K562 (cell line): ENCODE measurements around the gene MATR3. TPM values are rescaled to one million over a fixed set of nuclear protein-coding genes. Genes with fewer than 3 reads are reported as not detected.

ENCODE experiments used
- ARID3A ChIP-seq: IDR thresholded peaks from 2 replicates; pipeline ENCODE4 v1.6.1; 2012; ENCODE audit warnings: low read depth, low read length, improper control_type of control experiment, borderline replicate concordance
- BHLHE40 ChIP-seq: IDR thresholded peaks from 2 replicates; pipeline ENCODE4 v1.6.1; 2011; ENCODE audit warnings: low read length, improper control_type of control experiment
- CBX5 ChIP-seq: IDR thresholded peaks from 2 replicates; pipeline ENCODE4 v1.6.1; 2014; ENCODE audit warnings: low read depth, borderline replicate concordance
- GABPA ChIP-seq: fragments of 200-800 bp; sonication (Bioruptor generic); conservative IDR thresholded peaks from 2 replicates; pipeline ENCODE4 v1.6.1; 2016; ENCODE audit warnings: low read depth, missing genetic modification characterization, missing compliant biosample characterization
- HDGF ChIP-seq: fragments of 450-650 bp; IDR thresholded peaks from 2 replicates; pipeline ENCODE4 v1.6.1; 2016
- HEY1 ChIP-seq: fragments of 250-450 bp; sonication (Bioruptor Pico); IDR thresholded peaks from 2 replicates; pipeline ENCODE4 v1.5.0; 2020; ENCODE audit warnings: mild to moderate bottlenecking, moderate library complexity, borderline replicate concordance
- MITF ChIP-seq: IDR thresholded peaks from 2 replicates; pipeline ENCODE4 v1.6.1; 2014; ENCODE audit warnings: antibody characterized with exemption
- MTA1 ChIP-seq: fragments of 450-650 bp; IDR thresholded peaks from 2 replicates; pipeline ENCODE4 v1.6.1; 2017; ENCODE audit warnings: borderline replicate concordance
- RBM14 ChIP-seq: fragments of 200-400 bp; formaldehyde crosslinking; IDR thresholded peaks from 2 replicates; pipeline ENCODE4 v1.6.1; 2018; ENCODE audit warnings: low read depth, mild to moderate bottlenecking, low read length, moderate library complexity, borderline replicate concordance; ENCODE audit not compliant: insufficient read depth
- SPI1 ChIP-seq: IDR thresholded peaks from 2 replicates; pipeline ENCODE4 v1.6.1; 2011; ENCODE audit warnings: low read depth, low read length, control low read depth, borderline replicate concordance
- ZFX ChIP-seq: sonication (generic); formaldehyde crosslinking; IDR thresholded peaks from 2 replicates; pipeline ENCODE4 v1.8.0; 2022; ENCODE audit warnings: mild to moderate bottlenecking, missing genetic modification reagents, moderate library complexity
- ZNF12 ChIP-seq: sonication (generic); formaldehyde crosslinking; IDR thresholded peaks from 2 replicates; pipeline ENCODE4 v1.4.0; 2020; ENCODE audit warnings: mild to moderate bottlenecking, missing genetic modification reagents
- ZNF140 ChIP-seq: fragments of 250-450 bp; sonication (Bioruptor Pico); IDR thresholded peaks from 2 replicates; pipeline ENCODE4 v1.8.0; 2021; ENCODE audit warnings: moderate library complexity, mild to moderate bottlenecking, inconsistent platforms
- ZNF3 ChIP-seq: fragments of 250-450 bp; sonication (Bioruptor Pico); IDR thresholded peaks from 2 replicates; pipeline ENCODE4 v1.5.0; 2021; ENCODE audit warnings: mild to moderate bottlenecking, moderate library complexity
- ZNF354B ChIP-seq: fragments of 250-450 bp; sonication (Bioruptor Pico); IDR thresholded peaks from 2 replicates; pipeline ENCODE4 v1.4.0; 2020
- ZNF57 ChIP-seq: fragments of 450-650 bp; formaldehyde crosslinking; IDR thresholded peaks from 2 replicates; pipeline ENCODE4 v1.4.0; 2020; ENCODE audit warnings: mild to moderate bottlenecking, moderate library complexity
- polyA plus RNA-seq, 8 experiments: library from polyadenylated mRNA; depleted of rRNA in 4 of 8; stranded (reverse) in 5 of 8; unstranded in 3 of 8; fragments of >200 nt; fragmentation: Nextera tagmentation in 2 of 8; fragmentation: Illumina TruSeq in 1 of 8; extraction: Ambion mirVana in 2 of 8; extraction: Trizol in 1 of 8; gene quantifications; 2 replicates each; pipeline versions ENCODE4 v1.2.1 to v1.2.3, GENCODE V29; 2011 to 2014; ENCODE audit warnings: inconsistent platforms in 1 of 8, missing spikeins in 1 of 8
- total RNA-seq, 7 experiments: library from RNA; depleted of rRNA in 6 of 7; stranded (reverse); fragments of >200 nt in 6 of 7; fragmentation: Illumina TruSeq in 2 of 7; extraction: Trizol in 2 of 7; gene quantifications; 2 replicates each; pipeline versions ENCODE4 v1.2.1 to v1.2.3, GENCODE V29; 2011 to 2021; ENCODE audit warnings: low replicate concordance in 1 of 7
- TF ChIP-seq, protein P1 (sequence below), 2 experiments: fragments of 250-450 bp in 1 of 2; fragments of 450-650 bp in 1 of 2; sonication (Bioruptor Pico) in 1 of 2; IDR thresholded peaks; 2 replicates each; pipeline versions ENCODE4 v1.6.1 to v1.8.0; 2016 to 2021; ENCODE audit warnings: mild to moderate bottlenecking in 2 of 2, moderate library complexity in 2 of 2, missing compliant biosample characterization in 1 of 2, missing genetic modification characterization in 1 of 2
- TF ChIP-seq, protein P2 (sequence below): sonication (generic); formaldehyde crosslinking; IDR thresholded peaks from 2 replicates; pipeline ENCODE4 v1.8.0; 2023; ENCODE audit warnings: mild to moderate bottlenecking, missing genetic modification reagents
- TF ChIP-seq, protein P3 (sequence below): sonication (generic); formaldehyde crosslinking; IDR thresholded peaks from 2 replicates; pipeline ENCODE4 v1.8.1; 2023; ENCODE audit warnings: mild to moderate bottlenecking, missing genetic modification reagents, moderate library complexity

The MATR3 gene
- total and polyA plus RNA-seq, 9 of the 15 experiments (the other 6 are each of a cell fraction or from before 2014, with no cell fraction given) = 150 to 425 (median 263) TPM

DNA sequence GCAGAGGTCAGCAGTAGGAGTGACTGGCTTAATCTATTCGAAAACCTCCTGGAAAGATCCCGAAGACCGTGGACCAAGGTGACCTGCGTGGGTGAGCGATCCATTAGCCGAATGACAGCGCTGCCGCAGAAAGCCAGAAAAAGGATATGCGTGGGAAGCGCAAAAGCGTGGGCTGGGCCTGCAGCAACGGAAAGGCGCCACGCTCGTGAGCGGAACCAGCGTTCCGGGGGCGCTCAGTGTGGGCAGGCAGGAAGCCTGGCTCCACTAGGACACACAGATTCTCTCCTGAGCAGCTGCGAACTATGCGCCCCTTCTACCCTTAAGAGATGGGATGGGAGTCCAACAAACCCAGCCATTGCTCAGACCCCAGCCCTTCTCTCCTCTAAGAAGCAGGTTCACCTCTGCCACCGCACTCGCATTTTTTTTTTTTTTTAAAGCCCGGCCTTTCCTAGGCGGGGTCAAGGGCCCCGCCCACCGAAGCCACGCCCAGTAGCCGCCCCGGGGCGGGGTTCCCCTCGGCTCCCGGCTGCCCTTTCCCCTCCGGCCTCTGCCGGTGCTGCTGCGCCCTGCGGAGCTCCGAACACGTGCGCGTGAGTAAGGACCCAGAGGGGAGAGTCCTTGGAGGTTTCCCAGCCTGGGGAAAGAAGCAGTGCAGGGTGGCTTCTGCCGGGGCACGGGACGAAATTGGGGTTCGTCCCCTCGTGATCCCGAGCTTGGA is 19.8 kb upstream of the MATR3 start (continued):
- TF ChIP-seq MTA1 (peak; percentile 57; the same call in 1 of the 2 replicates), MITF (peak; percentile 78; the same call in 1 of the 2 replicates), BHLHE40 (peak; percentile 95), RBM14 (no peak), HDGF (no peak), GABPA (tag) (peak; percentile 66), ARID3A (no peak), ZNF3 (CRISPR knock-in tag) (no peak), HEY1 (CRISPR knock-in tag) (no peak), SPI1 (no peak), ZFX (CRISPR knock-in tag) (peak; percentile 81), CBX5 (no peak), ZNF140 (CRISPR knock-in tag) (no peak), ZNF354B (CRISPR knock-in tag) (no peak), ZNF12 (CRISPR knock-in tag) (no peak), ZNF57 (CRISPR knock-in tag) (no peak)
- TF ChIP-seq, protein P1, sequence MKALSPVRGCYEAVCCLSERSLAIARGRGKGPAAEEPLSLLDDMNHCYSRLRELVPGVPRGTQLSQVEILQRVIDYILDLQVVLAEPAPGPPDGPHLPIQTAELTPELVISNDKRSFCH (CRISPR knock-in tag; IDR thresholded peaks at IDR 0.05) = no peak
- TF ChIP-seq, protein P1 (tag; IDR thresholded peaks at IDR 0.05) = 0 out of 2 replicates have a peak, but pooled peaks have one; percentile 8
- TF ChIP-seq, protein P2, sequence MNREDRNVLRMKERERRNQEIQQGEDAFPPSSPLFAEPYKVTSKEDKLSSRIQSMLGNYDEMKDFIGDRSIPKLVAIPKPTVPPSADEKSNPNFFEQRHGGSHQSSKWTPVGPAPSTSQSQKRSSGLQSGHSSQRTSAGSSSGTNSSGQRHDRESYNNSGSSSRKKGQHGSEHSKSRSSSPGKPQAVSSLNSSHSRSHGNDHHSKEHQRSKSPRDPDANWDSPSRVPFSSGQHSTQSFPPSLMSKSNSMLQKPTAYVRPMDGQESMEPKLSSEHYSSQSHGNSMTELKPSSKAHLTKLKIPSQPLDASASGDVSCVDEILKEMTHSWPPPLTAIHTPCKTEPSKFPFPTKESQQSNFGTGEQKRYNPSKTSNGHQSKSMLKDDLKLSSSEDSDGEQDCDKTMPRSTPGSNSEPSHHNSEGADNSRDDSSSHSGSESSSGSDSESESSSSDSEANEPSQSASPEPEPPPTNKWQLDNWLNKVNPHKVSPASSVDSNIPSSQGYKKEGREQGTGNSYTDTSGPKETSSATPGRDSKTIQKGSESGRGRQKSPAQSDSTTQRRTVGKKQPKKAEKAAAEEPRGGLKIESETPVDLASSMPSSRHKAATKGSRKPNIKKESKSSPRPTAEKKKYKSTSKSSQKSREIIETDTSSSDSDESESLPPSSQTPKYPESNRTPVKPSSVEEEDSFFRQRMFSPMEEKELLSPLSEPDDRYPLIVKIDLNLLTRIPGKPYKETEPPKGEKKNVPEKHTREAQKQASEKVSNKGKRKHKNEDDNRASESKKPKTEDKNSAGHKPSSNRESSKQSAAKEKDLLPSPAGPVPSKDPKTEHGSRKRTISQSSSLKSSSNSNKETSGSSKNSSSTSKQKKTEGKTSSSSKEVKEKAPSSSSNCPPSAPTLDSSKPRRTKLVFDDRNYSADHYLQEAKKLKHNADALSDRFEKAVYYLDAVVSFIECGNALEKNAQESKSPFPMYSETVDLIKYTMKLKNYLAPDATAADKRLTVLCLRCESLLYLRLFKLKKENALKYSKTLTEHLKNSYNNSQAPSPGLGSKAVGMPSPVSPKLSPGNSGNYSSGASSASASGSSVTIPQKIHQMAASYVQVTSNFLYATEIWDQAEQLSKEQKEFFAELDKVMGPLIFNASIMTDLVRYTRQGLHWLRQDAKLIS = peak; percentile 13; the same call in 1 of the 2 replicates
- TF ChIP-seq, protein P3, sequence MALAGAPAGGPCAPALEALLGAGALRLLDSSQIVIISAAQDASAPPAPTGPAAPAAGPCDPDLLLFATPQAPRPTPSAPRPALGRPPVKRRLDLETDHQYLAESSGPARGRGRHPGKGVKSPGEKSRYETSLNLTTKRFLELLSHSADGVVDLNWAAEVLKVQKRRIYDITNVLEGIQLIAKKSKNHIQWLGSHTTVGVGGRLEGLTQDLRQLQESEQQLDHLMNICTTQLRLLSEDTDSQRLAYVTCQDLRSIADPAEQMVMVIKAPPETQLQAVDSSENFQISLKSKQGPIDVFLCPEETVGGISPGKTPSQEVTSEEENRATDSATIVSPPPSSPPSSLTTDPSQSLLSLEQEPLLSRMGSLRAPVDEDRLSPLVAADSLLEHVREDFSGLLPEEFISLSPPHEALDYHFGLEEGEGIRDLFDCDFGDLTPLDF = no peak
